ENCODE data around the gene FIZ1. TPM values are rescaled to one million over a fixed set of nuclear protein-coding genes. Genes with fewer than 3 reads are reported as not detected.

The FIZ1 gene
- total RNA-seq, 1 experiment from 2014 or later: 5.0 TPM

DNA sequence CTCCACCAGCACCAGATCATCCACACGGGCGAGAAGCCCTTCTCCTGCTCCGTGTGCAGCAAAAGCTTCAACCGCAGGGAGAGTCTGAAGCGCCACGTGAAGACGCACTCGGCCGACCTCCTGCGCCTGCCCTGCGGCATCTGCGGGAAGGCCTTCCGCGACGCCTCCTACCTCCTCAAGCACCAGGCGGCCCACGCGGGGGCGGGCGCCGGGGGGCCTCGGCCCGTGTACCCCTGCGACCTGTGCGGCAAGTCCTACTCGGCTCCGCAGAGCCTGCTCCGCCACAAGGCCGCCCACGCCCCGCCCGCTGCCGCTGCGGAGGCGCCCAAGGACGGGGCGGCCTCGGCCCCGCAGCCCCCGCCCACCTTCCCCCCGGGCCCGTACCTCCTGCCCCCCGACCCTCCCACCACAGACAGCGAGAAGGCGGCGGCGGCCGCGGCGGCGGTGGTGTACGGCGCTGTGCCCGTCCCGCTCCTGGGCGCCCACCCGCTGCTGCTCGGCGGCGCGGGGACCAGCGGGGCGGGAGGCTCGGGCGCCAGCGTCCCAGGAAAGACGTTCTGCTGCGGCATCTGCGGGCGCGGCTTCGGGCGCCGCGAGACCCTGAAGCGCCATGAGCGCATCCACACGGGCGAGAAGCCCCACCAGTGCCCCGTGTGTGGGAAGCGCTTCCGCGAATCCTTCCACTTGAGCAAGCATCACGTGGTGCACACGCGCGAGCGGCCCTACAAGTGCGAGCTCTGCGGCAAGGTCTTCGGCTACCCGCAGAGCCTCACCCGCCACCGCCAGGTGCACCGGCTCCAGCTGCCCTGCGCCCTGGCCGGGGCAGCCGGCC is 15.6 kb upstream of the FIZ1 start:
- no peak for DNase-seq (ENCODE audit: extremely low read depth, low read depth)

DNA sequence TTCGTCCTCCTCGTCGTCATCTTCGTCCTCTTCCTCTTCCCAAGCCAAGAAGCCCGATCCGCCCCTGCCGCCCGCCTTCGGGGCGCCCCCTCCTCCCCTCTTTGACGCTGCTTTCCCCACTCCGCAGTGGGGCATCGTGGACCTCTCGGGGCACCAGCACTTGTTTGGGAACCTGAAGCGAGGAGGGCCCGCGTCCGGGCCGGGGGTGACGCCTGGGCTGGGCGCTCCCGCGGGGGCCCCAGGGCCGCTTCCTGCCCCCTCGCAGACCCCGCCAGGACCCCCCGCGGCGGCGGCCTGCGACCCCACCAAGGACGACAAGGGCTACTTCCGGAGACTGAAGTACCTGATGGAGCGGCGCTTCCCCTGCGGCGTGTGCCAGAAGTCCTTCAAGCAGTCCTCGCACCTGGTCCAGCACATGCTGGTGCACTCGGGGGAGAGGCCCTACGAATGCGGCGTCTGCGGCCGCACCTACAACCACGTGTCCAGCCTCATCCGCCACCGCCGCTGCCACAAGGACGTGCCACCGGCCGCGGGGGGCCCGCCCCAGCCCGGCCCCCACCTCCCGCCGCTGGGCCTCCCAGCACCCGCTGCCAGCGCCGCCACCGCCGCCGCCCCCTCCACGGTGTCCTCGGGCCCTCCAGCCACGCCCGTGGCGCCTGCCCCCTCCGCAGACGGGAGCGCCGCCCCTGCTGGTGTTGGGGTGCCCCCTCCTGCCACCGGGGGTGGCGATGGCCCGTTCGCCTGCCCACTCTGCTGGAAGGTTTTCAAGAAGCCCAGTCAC is 14.8 kb upstream of the FIZ1 start:
- DNase-seq (ENCODE audit: extremely low read depth, low read depth): no peak

DNA sequence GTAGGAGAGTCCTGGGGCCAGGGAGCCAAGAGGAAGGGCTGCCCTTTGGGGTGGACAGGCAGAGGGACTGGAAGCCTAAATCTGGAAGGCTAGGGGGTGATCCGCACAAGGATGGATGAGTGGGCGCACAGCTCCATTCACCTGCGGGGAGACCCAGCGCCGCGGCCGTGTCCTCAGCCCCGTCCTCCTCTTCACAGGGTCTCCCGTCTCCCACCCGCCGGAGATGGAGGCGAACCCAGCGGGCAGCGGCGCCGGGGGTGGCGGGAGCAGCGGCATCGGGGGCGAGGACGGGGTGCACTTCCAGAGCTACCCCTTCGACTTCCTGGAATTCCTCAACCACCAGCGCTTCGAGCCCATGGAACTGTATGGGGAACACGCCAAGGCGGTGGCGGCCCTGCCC is 14.1 kb upstream of the FIZ1 start:
- no peak for DNase-seq (ENCODE audit: extremely low read depth, low read depth)

DNA sequence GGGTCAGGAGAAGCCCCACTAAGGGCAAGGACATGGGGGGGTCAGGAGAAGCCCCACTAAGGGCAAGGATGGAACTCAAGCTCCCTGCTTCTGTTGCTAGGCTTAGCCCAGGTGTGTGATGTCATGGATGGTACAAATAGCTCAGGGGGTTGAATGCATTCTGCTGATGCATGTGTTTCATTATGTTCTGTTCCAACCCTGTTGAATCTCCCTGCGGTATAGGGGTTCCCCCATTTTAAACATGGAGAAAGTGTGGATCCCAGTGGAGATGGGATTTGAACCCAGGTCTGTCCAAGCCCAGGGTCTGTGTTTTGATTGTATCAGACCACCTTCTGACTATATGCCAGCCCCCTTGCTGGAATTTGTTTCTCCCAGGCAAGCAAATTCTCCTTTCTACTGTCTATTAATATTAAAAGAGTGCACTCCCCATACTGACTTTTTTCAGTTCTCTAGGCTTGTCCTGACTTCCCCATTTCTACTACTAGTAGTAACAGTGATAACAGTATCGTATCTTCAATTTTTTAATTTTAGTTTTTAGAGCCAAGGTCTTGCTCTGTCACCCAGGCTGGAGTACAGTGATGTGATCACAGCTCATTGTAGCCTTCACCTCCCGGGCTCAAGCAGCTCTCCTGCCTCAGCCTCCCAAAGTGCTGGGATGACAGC is 12.8 kb upstream of the FIZ1 start:
- DNase-seq (ENCODE audit: extremely low read depth, low read depth): no peak

DNA sequence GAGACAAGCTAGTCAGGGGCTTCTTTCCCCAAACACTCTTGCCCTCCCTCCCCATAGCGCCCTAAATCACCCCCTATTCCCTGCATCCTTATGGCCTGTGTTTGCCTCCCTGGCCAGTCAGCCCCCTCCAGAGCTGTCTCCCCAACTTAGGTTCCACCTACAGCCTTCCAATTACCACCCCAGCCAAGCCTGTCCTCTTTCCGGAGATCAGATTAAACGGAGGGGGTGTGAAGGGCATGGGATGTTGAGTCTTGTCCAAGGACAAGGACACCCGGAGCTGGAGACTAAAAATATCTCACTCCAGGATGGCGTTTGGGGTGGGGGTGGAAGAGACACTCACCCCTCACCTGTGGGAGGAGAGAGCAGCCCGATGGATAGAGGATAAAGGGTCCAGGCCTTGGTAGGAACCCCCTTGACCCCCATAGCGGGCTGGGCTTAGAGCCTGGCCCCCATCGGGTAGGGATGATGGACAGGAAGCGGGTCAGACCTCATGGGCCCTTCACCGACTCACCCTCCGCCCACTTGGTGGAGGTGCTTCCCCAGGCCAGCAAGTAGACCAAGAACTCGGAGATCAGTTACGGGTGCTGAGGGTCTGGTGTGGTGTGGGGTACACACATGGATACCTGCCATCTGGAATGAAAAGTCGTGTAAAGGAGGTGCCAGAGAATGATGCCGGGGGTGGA is 12.1 kb upstream of the FIZ1 start:
- DNase-seq (ENCODE audit: extremely low read depth, low read depth): no peak

DNA sequence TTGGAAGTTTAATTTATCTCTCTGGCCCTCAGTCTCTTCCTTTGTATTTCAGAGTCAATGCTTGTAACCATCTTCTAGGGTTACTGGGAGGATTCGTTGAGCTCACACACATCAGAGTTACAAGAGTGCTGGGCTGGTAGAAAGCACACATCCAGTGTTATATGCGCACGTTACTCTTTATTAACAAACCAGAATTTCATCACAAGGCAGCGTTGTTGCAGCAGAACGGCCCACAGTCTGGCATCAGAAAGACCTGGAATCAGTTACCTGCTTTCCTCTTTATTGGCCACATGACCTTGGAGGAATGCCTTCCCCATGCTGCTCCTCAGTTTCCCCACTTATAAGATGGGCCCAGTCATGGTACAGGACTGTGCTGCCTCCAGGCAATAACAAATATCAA is 10.0 kb upstream of the FIZ1 start:
- DNase-seq (ENCODE audit: extremely low read depth, low read depth): no peak

DNA sequence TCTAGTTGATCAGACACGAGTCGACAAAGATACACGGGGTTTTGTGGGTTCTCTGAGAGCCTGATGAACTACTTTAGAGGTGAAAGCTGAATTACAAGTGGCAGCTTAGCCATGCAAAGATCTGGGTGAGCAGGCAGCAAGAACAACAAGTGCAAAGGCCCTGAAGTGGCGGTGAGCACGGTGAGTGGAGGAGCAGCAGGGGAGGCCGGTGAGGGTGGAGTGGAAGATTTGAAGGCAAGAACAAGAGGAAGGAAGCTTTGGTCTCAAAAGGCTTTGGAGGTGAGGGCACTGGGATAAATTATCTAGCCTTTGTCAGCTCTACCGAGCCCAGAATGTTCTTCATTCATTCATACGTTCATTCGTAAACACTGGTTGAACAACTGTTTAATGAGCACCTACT is 7.5 kb upstream of the FIZ1 start:
- DNase-seq (ENCODE audit: extremely low read depth, low read depth): no peak

DNA sequence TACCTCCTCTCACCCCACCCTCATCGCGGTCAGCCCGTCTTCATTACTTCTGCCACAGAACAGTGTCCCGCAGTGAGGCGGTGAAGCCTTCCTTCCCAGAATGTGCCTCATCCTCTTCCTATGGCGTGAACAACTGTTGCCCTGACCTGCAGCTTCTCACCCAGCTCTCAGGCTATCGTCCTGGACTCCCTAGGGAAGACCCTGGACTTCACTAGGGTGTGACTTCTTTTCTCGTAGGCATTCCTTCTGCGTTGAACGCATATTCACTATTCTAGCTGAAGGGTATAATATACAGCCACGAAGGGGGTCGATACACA is 7.1 kb upstream of the FIZ1 start:
- DNase-seq (ENCODE audit: extremely low read depth, low read depth): no peak

DNA sequence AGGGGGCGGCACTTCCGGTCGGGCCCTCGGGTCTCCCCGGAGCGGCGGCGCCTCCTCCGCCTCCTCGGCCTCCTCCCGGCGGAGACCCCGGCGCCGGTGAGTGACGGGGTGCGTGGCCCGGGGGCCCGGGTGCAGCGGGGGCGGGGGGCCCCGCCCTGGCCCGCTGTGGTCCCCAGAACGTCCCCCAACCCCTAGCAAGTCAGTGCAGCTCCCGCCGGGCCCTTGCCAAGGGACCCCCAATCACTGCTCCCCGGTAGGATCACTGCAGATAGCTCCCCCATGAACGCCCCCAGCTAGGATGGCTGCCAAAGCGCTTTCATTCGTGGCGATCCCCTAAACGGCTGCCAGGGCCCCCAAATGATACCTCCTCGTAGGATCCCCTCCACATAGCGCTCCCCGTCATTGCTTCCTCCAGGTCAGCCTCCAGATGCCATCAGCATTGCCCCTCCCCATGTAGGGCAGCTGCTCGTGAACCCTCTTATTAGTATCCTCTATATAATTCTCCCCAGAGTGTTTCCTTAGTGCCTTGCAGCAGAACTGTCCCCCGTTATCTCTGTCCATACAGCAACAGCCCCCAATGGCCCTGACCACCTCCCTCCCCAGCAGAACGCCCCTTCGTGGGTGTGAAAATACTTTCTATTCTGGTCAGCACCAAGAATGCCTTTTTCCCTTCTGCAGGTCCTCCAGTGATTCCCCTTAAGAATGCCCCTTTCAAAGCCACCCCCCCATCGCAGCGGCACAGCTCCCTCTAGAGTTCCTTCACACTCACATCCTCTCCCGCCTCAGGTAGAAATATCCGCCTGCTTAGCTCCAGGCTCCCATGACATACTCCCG is 6.5 kb upstream of the FIZ1 start, which contains the start of gene ZNF865:
TSS of gene ZNF865 (plus strand) at position 11 of the 834 bp plus-strand sequence. CDS start 7,972 bp downstream, outside the sequence.
- peak; percentile 71 for DNase-seq (ENCODE audit: extremely low read depth, low read depth)

DNA sequence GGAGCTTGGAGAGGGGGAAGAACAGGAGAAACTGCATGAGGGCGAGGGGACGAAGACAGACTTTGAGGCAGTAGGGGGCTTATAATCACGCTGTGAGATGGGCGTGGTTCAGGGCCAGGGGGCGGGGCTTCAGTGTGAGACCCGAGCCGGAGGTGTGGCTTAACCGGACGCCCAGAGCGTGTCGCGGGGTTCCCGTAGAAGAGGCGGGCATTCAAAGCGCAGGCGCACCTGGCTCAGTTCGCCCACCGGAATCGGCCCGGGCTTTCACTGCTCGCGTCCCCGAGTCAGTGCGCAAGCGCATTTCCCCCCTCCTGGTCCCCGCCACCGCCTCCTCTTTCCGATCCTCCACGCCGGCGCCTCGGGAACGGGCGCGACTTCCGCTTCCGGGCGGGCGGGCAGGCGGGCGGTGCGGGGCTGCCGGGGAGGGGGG is 5.9 kb upstream of the FIZ1 start:
- DNase-seq (ENCODE audit: extremely low read depth, low read depth): peak; percentile 93

DNA sequence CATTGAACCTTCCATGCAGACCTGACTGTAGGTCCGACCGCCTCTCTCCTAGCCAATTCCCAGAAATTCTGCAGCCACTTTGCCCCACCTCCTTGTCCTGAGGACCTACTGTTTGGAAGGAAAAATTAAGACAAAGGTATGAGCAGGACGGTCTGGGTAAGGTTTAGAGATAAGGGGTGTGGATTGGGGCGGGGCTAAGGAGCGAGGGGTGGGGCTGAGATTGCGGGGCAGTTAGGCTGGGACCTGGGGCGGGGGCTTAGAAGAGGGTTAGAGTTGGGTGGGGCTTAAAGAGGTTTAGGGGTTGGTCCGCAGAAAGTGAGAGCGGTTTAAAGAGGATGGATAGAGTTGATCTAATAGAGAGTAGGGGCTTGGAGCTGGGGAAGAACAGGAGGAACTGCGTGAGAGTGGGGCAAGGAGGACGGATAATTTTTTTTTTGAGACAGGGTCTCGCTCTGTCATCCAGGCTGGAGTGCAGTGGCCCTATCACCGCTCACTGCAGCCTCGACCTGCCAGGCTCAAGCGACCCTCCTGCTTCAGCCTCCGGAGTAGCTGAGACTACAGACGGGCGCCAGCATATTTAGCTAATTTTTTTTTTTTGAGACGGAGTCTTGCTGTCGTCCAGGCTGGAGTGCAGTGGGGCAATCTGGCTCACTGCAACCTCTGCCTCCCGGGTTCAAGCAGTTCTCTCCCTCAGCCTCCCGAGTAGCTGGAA is 4.4 kb upstream of the FIZ1 start:
- DNase-seq (ENCODE audit: extremely low read depth, low read depth): no peak

DNA sequence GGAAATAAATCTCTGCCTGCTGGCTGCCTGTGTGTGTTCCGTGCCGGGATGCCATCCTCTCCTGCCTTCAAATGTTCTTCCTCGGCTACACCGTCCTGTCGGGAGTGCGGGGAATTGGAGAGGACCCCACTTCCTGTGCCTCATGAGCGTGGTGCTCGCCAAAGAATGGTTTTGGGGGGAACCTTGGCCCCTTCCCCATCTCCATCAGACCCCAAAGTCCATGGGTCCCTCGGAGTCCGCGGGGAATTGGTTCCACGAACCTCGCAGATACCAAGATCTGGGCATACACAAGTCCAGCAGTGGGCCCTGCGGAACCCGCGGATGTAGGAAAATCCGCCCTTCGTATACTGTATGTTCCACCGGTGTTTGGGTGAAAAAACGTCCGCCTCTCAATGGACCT is 3.8 kb upstream of the FIZ1 start:
- DNase-seq (ENCODE audit: extremely low read depth, low read depth): no peak

DNA sequence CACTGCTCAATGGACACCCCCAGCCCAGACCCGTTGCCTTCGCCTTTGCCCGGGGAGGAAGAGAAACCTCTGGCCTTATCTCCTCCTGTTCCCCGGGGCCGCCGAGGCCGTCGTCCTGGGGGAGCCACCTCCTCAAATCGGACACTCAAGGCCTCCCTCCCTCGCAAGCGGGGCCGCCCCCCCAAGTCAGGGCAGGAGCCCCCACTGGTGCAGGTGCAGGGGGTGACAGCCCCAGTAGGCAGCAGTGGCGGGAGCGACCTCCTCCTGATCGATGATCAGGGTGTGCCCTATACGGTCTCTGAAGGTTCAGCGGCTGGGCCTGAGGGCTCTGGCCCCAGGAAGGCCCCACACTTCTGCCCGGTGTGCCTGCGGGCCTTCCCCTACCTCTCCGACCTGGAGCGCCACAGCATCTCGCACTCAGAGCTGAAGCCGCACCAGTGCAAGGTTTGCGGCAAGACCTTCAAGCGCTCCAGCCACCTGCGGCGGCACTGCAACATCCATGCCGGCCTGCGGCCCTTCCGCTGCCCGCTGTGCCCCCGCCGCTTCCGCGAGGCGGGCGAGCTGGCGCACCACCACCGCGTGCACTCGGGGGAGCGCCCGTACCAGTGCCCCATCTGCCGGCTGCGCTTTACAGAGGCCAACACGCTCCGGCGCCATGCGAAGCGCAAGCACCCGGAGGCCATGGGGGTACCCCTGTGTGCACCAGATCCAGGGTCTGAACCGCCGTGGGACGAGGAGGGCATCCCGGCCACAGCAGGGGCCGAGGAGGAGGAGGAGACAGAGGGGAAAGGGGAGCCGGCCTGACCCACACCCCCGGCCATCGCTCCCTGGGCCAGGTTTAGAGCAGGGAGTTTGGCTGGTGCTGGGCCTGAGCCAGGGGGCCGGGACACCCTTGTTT is 3.0 kb upstream of the FIZ1 start:
- DNase-seq (ENCODE audit: extremely low read depth, low read depth): no peak

DNA sequence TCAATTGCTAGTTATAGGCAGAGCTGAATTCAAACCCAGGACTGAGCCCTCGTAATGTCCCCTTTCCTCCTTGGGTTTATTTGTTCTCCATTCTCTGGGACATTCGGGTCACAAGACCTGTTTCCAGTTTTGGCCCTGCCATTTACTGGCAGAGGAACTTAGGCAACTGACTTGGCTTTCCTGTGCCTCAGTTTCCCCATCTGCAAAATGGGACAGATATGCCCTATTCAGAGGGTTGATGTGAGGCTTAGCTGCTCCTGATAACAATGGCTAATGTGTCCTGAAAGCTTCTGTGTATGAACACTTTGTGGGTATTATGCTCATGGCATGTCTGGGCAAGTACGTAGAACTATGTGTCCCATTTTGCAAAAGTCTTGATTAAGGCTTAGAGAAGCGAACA is 1.8 kb upstream of the FIZ1 start:
- no peak for DNase-seq (ENCODE audit: extremely low read depth, low read depth)

DNA sequence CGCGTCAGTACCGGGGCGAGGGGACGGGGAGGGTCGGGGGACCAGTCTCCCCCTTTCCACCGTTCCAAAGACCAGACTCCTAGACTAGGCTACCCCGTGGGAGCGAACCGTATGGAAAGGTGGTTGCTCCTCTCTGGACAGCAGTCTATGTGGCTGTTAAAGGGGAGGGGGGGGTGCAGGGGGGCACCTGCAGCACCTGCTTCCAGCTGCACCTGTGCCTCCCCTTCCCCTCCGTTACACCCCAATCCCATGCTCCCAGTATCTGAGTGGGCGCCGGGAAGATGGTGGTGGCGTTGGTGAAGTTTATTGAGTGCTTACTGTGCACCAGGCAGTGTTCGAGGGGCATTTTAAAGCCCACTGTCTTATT is 1.3 kb upstream of the FIZ1 start:
- no peak for DNase-seq (ENCODE audit: extremely low read depth, low read depth)

DNA sequence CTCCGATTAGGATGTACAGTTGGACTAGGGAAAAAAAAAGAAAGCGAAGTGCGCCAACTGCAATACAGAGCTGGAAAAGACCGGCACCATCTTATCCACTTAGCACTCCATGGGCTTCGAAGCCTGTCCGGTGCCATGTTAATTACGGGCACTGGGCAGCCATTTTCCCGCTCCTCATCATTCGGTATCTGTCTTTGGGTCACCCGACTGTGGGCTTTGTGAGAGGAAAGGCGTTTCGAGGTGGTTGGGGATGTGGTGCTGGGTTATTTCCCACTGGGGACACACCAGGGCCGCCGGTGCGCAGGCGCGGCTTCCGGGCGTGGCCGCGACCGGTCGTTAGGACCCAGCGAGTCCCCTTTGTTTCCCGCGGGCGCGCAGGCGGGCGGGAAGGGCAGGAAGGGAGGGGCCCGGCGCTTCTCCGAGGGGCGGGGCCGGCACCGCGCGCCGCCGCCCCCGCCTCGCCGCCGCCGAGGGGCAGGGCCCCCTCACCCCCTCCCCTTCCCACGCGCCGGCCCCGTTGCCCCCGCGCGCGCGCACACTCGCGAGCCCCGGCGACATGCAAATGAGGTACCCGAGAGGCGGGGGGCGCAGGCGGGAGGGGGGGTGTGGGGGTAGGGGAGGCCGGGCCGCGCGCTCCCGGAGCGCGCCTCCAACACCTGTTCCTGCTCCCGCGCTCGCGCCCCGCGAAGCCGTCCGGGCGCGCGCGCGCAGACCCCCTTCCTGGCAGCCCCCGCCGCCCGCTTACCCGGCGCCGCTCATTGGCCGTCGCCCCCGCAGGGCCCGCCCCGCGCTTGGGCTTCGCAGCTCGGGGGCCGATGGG is 735 bp upstream of the FIZ1 start, which contains the start of gene ZNF524:
TSS of gene ZNF524 (plus strand) at position 447 of the 820 bp plus-strand sequence. CDS start 1,825 bp downstream, outside the sequence.
- peak; percentile 77 for DNase-seq (ENCODE audit: extremely low read depth, low read depth)

DNA sequence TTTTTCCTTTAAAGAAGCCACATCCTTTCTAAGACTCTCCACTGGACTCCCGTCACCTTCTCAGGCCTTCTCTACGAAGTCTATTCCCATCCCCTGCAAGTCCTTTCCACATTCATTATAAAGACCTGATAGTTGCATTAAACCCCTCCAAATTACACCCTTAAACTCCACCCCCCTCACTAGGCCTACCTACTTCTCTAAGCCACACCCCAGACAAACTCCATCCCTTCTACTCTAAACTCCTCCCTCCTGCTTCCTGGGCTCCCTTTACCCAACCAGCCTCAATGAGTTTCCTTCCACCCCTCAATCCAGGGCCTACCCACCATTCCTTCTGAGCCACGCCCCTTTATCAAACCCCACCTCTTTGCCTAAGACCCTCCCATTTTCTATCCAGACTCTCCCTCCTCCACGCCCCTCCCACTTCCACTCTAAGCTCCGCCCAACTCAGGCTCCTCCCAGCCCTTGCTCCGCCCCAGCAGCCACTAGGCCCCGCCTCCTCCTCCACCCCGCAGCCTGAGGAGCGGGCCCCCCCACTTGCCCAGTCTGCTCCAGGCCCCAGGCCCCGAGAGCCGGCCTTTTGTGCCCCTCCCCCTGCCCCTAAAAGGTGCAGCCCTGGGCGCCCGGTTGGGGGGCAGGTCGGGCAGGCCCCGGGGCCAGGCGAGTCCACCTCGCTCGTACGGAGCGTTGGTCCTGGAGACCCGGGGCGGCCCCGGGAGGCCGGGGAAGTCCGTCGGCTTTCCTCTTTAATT is 424 bp downstream of the FIZ1 start:
- DNase-seq (ENCODE audit: extremely low read depth, low read depth): peak; percentile 89

Measured in NCI-H460 (cell line).